ENCODE measurements around the gene TICAM2. TPM values are rescaled to one million over a fixed set of nuclear protein-coding genes. Genes with fewer than 3 reads are reported as not detected.

Gene TICAM2
- total RNA-seq, 4 donors from 2014 or later, result 0.59 to 1.3 (median 0.78) TPM

GRCh38 chr5:115532517-115532916, 69.8 kb downstream of the TICAM2 start:
- Histone ChIP-seq H3K27ac (peak overlapping the region in 1 of 4 donors; percentile 0), H3K4me1 (peaks cover 91 to 93% of the 10 kb centered on the region in 2 donors), H3K4me3 (no peak overlapping the region), H3K27me3 (no peaks in the 10 kb centered on the region), H3K9me3 (no peaks in the 10 kb centered on the region), H3K36me3 (peaks cover 0 to 19% of the 10 kb centered on the region in 2 donors)
- ATAC-seq, result no peak
- DNase-seq, result no peak
- in situ Hi-C loops (cut with MboI; ENCODE audit: low sequenced_read_pairs in 4 of 4), result no loop called here
- TF ChIP-seq POLR2A (IDR thresholded peaks at IDR 0.05) (no peak), CTCF (IDR thresholded peaks at IDR 0.05 in 4 of 5, conservative IDR thresholded peaks at IDR 0.05 in 1 of 5) (no peak)
- intact Hi-C loops (cut with DNase I; ENCODE audit: low total_unique reads), result no loop called here

- no peak for TF ChIP-seq CTCF (IDR thresholded peaks at IDR 0.05 in 4 of 5, conservative IDR thresholded peaks at IDR 0.05 in 1 of 5)
- TF ChIP-seq POLR2A (IDR thresholded peaks at IDR 0.05), result no peak
- Histone ChIP-seq H3K27me3 (no peaks in the 10 kb centered on the region), H3K36me3 (peaks cover 0 to 19% of the 10 kb centered on the region in 2 donors), H3K27ac (peak overlapping the region in 1 of 4 donors; percentile 3), H3K4me3 (no peak overlapping the region), H3K4me1 (peaks cover 85 to 93% of the 10 kb centered on the region in 2 donors), H3K9me3 (no peaks in the 10 kb centered on the region)
- DNase-seq (no peak), ATAC-seq (no peak)
- intact Hi-C loops (cut with DNase I; ENCODE audit: low total_unique reads) (no loop called here), in situ Hi-C loops (cut with MboI; ENCODE audit: low sequenced_read_pairs in 4 of 4) (no loop called here)
Measured at GRCh38 chr5:115531787-115532367, 70.4 kb downstream of the TICAM2 start.

GRCh38 chr5:115531380-115531779, 70.9 kb downstream of the TICAM2 start:
- ATAC-seq, result no peak
- no peak for DNase-seq
- Histone ChIP-seq H3K4me1 (peaks cover 85 to 93% of the 10 kb centered on the region in 2 donors), H3K36me3 (peaks cover 0 to 19% of the 10 kb centered on the region in 2 donors), H3K4me3 (no peak overlapping the region), H3K27me3 (no peaks in the 10 kb centered on the region), H3K27ac (peak overlapping the region in 1 of 4 donors; percentile 3), H3K9me3 (no peaks in the 10 kb centered on the region)
- no peak for TF ChIP-seq POLR2A (IDR thresholded peaks at IDR 0.05)
- no peak for TF ChIP-seq CTCF (IDR thresholded peaks at IDR 0.05 in 4 of 5, conservative IDR thresholded peaks at IDR 0.05 in 1 of 5)
- intact Hi-C loops (cut with DNase I; ENCODE audit: low total_unique reads) (no loop called here), in situ Hi-C loops (cut with MboI; ENCODE audit: low sequenced_read_pairs in 4 of 4) (no loop called here)

GRCh38 chr5:115530426-115530825, 71.9 kb downstream of the TICAM2 start:
- no peak for TF ChIP-seq POLR2A (IDR thresholded peaks at IDR 0.05)
- TF ChIP-seq CTCF (IDR thresholded peaks at IDR 0.05 in 4 of 5, conservative IDR thresholded peaks at IDR 0.05 in 1 of 5), result no peak
- ATAC-seq, result peak; percentile 44 to 49
- no peak for DNase-seq
- Histone ChIP-seq H3K27ac (no peak overlapping the region), H3K27me3 (no peaks in the 10 kb centered on the region), H3K4me1 (peaks cover 78 to 87% of the 10 kb centered on the region in 2 donors), H3K4me3 (no peak overlapping the region), H3K36me3 (peaks cover 0 to 12% of the 10 kb centered on the region in 2 donors), H3K9me3 (no peaks in the 10 kb centered on the region)
- intact Hi-C loops (cut with DNase I; ENCODE audit: low total_unique reads) (no loop called here), in situ Hi-C loops (cut with MboI; ENCODE audit: low sequenced_read_pairs in 4 of 4) (no loop called here)

Other genes with a start within 250 kb of the TICAM2 start
- 10 to 100 TPM; 18.9 to 39.4 (median 33.7) TPM for gene FEM1C, start 57.7 kb downstream of the TICAM2 start, total RNA-seq
- 100 to 1,000 TPM in 1 of 4 donors, 10 to 100 TPM in 3; 53.1 to 122 (median 68.6) TPM for gene TMED7, start 23.6 kb upstream of the TICAM2 start, total RNA-seq
- gene CDO1, start 214.2 kb upstream of the TICAM2 start, total RNA-seq, result 10 to 100 TPM; 21.6 to 28.4 (median 23.7) TPM
- gene ATG12, start 239.1 kb upstream of the TICAM2 start, total RNA-seq, result 10 to 100 TPM; 10.3 to 35.1 (median 23.6) TPM
- 100 to 1,000 TPM in 1 of 4 donors, 10 to 100 TPM in 3; 13.0 to 121 (median 25.5) TPM for gene AP3S1, start 239.5 kb upstream of the TICAM2 start, total RNA-seq

Measured in gastrocnemius medialis (tissue), 4 donors.